HepG2 (cell line): Measurements from ENCODE around the gene FSD1. TPM values are rescaled to one million over a fixed set of nuclear protein-coding genes. Genes with fewer than 3 reads are reported as not detected.

Source experiments
- ATAC-seq: fragments of 200-7000 bp; cut with Tn5 transposase; 3 replicates; pipeline ENCODE4 v1.9.1; 2020; ENCODE audit warnings: mild to moderate bottlenecking, moderate library complexity
- BruUV-seq: library from RNA; stranded (reverse); fragments of 400-500 nt; replicated peaks from 2 replicates; lab custom pipeline; 2021; lab: Mats Ljungman, UMichigan
- CTCF ChIA-PET: fragments of 300-600 bp; formaldehyde crosslinking; extraction: SDS; loops from one replicate; lab custom pipeline; 2021; ENCODE audit warnings: low total read pairs, inconsistent platforms, low intra/inter-chr PET ratio; lab: Yijun Ruan, JAX
- POLR2A ChIA-PET: fragments of 350-600 bp; sonication (Branson Sonifier 250); formaldehyde crosslinking; loops from one replicate; lab custom pipeline; 2020; ENCODE audit warnings: antibody characterized with exemption, inconsistent platforms; lab: Yijun Ruan, JAX
- DNase-seq: peaks from one replicate; pipeline ENCODE4 v3.0.0-alpha.2; 2015; ENCODE audit warnings: low spot score
- FAIRE-seq: peaks from 3 replicates; lab custom pipeline; 2011; peaks lifted over from hg19 to GRCh38; lab: Jason Lieb, UNC
- H2AFZ ChIP-seq: one replicate; pipeline ENCODE4 v1.6.1; 2011; ENCODE audit warnings: low read length, inconsistent platforms
- H3K27ac ChIP-seq: fragments of 300-600 bp; 3 replicates; pipeline ENCODE4 v1.8.0; 2011; ENCODE audit warnings: mixed run types, mild to moderate bottlenecking, mixed read lengths, low read length, inconsistent platforms; ENCODE audit not compliant: insufficient read depth; ENCODE audit errors: extremely low read length
- H3K27me3 ChIP-seq, 2 experiments: fragments of 200-600 bp in 1 of 2; 2 replicates in 1 of 2; 3 replicates in 1 of 2; pipeline versions ENCODE4 v1.6.0 to v1.8.0; 2011; ENCODE audit warnings: low read length in 2 of 2, mild to moderate bottlenecking in 2 of 2, moderate library complexity in 2 of 2, inconsistent platforms in 1 of 2; ENCODE audit not compliant: insufficient read depth in 2 of 2, control insufficient read depth in 1 of 2
- H3K36me3 ChIP-seq, 2 experiments: fragments of 200-600 bp in 1 of 2; replicated peaks in 1 of 2; 2 replicates in 1 of 2; 3 replicates in 1 of 2; pipeline versions ENCODE4 v1.5.1 to v1.8.0; 2011; ENCODE audit warnings: low read length in 2 of 2, inconsistent platforms in 1 of 2; ENCODE audit not compliant: insufficient read depth in 2 of 2, control insufficient read depth in 1 of 2
- H3K4me1 ChIP-seq: 2 replicates; pipeline ENCODE4 v1.5.1; 2012; ENCODE audit warnings: low read length, inconsistent platforms; ENCODE audit not compliant: insufficient read depth
- H3K4me2 ChIP-seq: 2 replicates; pipeline ENCODE4 v1.6.0; 2011; ENCODE audit warnings: low read depth, low read length, inconsistent platforms
- H3K4me3 ChIP-seq, 3 experiments: fragments of 200-600 bp in 1 of 3; sonication (generic), shearing (Covaris generic) in 1 of 3; replicated peaks in 1 of 3; 2 replicates each; pipeline ENCODE4 v1.5.1; 2011 to 2016; ENCODE audit warnings: low read length in 3 of 3, inconsistent platforms in 2 of 3, low read depth in 2 of 3, mild to moderate bottlenecking in 2 of 3, control low read depth in 1 of 3, mixed read lengths in 1 of 3; ENCODE audit not compliant: insufficient read depth in 1 of 3
- H3K79me2 ChIP-seq: one replicate; pipeline ENCODE4 v1.6.1; 2011; ENCODE audit warnings: low read length, inconsistent platforms; ENCODE audit not compliant: insufficient read depth
- H3K9ac ChIP-seq: 2 replicates; pipeline ENCODE4 v1.6.0; 2011; ENCODE audit warnings: mild to moderate bottlenecking, low read depth, low read length, inconsistent platforms; ENCODE audit not compliant: insufficient read depth
- H3K9me3 ChIP-seq: 2 replicates; pipeline ENCODE4 v1.5.1; 2012; ENCODE audit warnings: mild to moderate bottlenecking, low read length
- H4K20me1 ChIP-seq: 2 replicates; pipeline ENCODE4 v1.6.0; 2011; ENCODE audit warnings: inconsistent platforms, mild to moderate bottlenecking, low read length, moderate library complexity; ENCODE audit not compliant: insufficient read depth
- GLI4 ChIP-seq: sonication (generic); formaldehyde crosslinking; IDR thresholded peaks from 2 replicates; pipeline ENCODE4 v1.5.1; 2020; ENCODE audit warnings: missing genetic modification reagents, mild to moderate bottlenecking, moderate library complexity, borderline replicate concordance
- HCFC1 ChIP-seq: fragments of 150-350 bp; IDR thresholded peaks from 2 replicates; pipeline ENCODE4 v1.6.1; 2014; ENCODE audit warnings: low read depth, low read length
- KAT8 ChIP-seq: IDR thresholded peaks from 2 replicates; pipeline ENCODE4 v1.6.1; 2016; ENCODE audit warnings: missing genetic modification reagents, missing compliant biosample characterization
- SKI ChIP-seq: fragments of 450-650 bp; IDR thresholded peaks from one replicate; pipeline ENCODE4 v1.6.1; 2018; ENCODE audit warnings: mild to moderate bottlenecking; ENCODE audit not compliant: partially characterized antibody
- STAG1 ChIP-seq: sonication (generic); formaldehyde crosslinking; IDR thresholded peaks from 2 replicates; pipeline ENCODE4 v1.4.0; 2020; ENCODE audit warnings: missing genetic modification reagents
- THYN1 ChIP-seq: sonication (generic); formaldehyde crosslinking; IDR thresholded peaks from 2 replicates; pipeline ENCODE4 v1.8.1; 2023; ENCODE audit warnings: low read depth, mild to moderate bottlenecking, moderate library complexity, missing genetic modification reagents, borderline replicate concordance
- ZFP82 ChIP-seq: sonication (generic); formaldehyde crosslinking; IDR thresholded peaks from 2 replicates; pipeline ENCODE4 v1.5.1; 2020; ENCODE audit warnings: mild to moderate bottlenecking, missing genetic modification reagents, borderline replicate concordance
- ZNF10 ChIP-seq: sonication (generic); formaldehyde crosslinking; IDR thresholded peaks from 2 replicates; pipeline ENCODE4 v1.4.0; 2020; ENCODE audit warnings: mild to moderate bottlenecking, low read depth, missing genetic modification reagents, borderline replicate concordance
- ZNF17 ChIP-seq: sonication (generic); formaldehyde crosslinking; IDR thresholded peaks from 2 replicates; pipeline ENCODE4 v1.5.0; 2020; ENCODE audit warnings: mild to moderate bottlenecking, missing genetic modification reagents
- ZNF788 ChIP-seq: sonication (generic); formaldehyde crosslinking; IDR thresholded peaks from 2 replicates; pipeline ENCODE4 v1.5.0; 2020; ENCODE audit warnings: mild to moderate bottlenecking, missing genetic modification reagents, borderline replicate concordance
- WGBS: methylation state at CpG from one replicate; pipeline ENCODE4 v1.1.6; 2017; ENCODE audit warnings: low lambda C conversion rate; 5-methylcytosine and 5-hydroxymethylcytosine counted together
- in situ Hi-C: cut with HindIII; loops from 2 replicates; pipeline ENCODE4 v1.10.0; 2017; ENCODE audit warnings: low pct_unique_long_range_greater_than_20kb; ENCODE audit not compliant: extremely low pct_ligation_motif_present
- intact Hi-C: fragments of 100-400 bp; cut with micrococcal nuclease; formaldehyde crosslinking; loops from one replicate; pipeline ENCODE4 v1.10.0; 2022; ENCODE audit not compliant: unreplicated experiment
- polyA plus RNA-seq, 8 experiments: library from polyadenylated mRNA; depleted of rRNA in 3 of 8; stranded (reverse) in 7 of 8; unstranded in 1 of 8; fragments of >200 nt; fragmentation: Illumina TruSeq in 4 of 8; extraction: Trizol in 4 of 8; gene quantifications; 2 replicates each; pipeline versions ENCODE4 v1.2.1 to v1.2.3, GENCODE V29; 2011 to 2016; ENCODE audit warnings: low read depth in 4 of 8, missing spikeins in 1 of 8, mixed read lengths in 1 of 8; ENCODE audit not compliant: insufficient read depth in 1 of 8
- total RNA-seq, 5 experiments: library from RNA; depleted of rRNA; stranded (reverse); fragments of >200 nt; fragmentation: Illumina TruSeq; extraction: Trizol; gene quantifications; 2 replicates each; pipeline ENCODE4 v1.2.3, GENCODE V29; 2016; ENCODE audit warnings: low read depth in 1 of 5
- TF ChIP-seq, protein P1 (sequence below): sonication (generic); formaldehyde crosslinking; IDR thresholded peaks from 2 replicates; pipeline ENCODE4 v1.4.0; 2020; ENCODE audit warnings: missing genetic modification reagents, mild to moderate bottlenecking, borderline replicate concordance

FSD1 gene
- total and polyA plus RNA-seq, 2 of the 13 experiments (the other 11 are each of a cell fraction or from before 2014, with no cell fraction given): 0.29 to 0.66 TPM

DNA sequence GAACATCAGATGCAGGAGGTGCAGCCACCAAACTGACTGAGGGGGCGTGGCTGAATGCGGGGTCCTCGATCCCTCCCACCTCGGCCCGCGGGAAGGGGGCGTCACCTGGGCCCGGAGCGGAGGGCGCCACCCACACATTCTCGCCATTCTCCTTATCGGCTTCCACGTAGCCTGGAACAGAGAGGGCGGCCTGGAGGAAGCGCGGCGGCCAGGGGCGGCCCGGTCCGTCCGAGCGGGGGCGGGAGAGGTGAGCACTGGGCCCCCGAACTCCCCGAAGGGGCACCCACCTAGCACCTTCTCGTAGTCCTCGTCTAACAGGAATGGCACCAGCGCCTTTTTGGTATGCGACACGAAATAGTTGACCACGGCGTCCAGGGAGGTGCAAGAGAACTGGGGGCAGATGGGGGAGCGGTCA is 22.4 kb downstream of the FSD1 start:
- ChIA-PET CTCF (no interaction called here), POLR2A (no interaction called here)
- no peak overlapping the region for H3K9ac ChIP-seq
- no peaks in the 10 kb centered on the region for H3K27me3 ChIP-seq
- H2AFZ ChIP-seq: no peak overlapping the region
- TF ChIP-seq HCFC1: no peak
- in situ Hi-C loops (no loop called here), intact Hi-C loops (no loop called here)
- H3K4me1 ChIP-seq: no peaks in the 10 kb centered on the region
- peaks cover 0 to 3% of the 10 kb centered on the region in 2 experiments; a peak in 1 of 5 replicates for H3K36me3 ChIP-seq
- H3K4me3 ChIP-seq: no peak overlapping the region
- H3K9me3 ChIP-seq: no peaks in the 10 kb centered on the region
- no peaks in the 10 kb centered on the region for H4K20me1 ChIP-seq
- ATAC-seq (no peak), FAIRE-seq (no peak), DNase-seq (no peak)
- no peak overlapping the region for H3K27ac ChIP-seq
- no TSS peak for BruUV-seq
- no peaks in the 10 kb centered on the region for H3K79me2 ChIP-seq
- no peak overlapping the region for H3K4me2 ChIP-seq
- 97% methylated on average over 33 of the region's 33 CpGs for WGBS

DNA sequence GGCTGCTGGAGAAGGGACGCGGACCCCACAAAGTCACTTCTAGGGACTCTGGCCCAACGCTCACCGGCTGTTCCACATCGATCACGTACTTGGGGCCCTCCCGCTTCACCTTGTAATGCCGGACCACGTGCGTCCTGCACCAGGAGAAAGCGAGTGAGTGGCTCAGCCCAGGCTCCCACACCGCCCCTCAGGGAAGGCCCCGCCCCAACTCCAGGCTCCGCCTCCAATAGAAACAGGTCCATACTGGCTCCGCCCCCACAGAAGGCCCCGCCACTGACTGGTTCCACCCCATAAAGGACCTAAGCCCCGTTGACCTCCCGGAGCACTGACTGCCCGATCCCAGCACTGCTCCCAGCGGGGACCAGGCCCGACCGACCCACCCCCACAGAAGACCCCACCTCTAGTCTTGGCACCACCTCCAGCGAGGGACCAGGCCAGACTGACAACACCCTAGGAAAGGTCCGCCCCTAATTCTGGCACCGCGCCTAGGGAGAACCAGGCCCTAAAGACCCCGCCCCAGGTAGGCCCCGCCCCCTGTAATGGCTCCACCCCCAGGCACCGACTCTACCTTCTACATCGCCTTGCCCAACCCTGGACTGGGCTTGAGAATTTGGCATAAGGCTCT is 23.0 kb downstream of the FSD1 start:
- no peak overlapping the region for H3K27ac ChIP-seq
- no peak for TF ChIP-seq ZNF788 (CRISPR knock-in tag)
- TF ChIP-seq SKI: no peak
- no peak for TF ChIP-seq GLI4 (CRISPR knock-in tag)
- TF ChIP-seq ZNF17 (CRISPR knock-in tag): no peak
- TF ChIP-seq ZNF10 (CRISPR knock-in tag): no peak
- no peak for TF ChIP-seq STAG1 (CRISPR knock-in tag)
- TF ChIP-seq ZFP82 (CRISPR knock-in tag): no peak
- no peak for TF ChIP-seq KAT8 (CRISPR knock-in tag)
- TF ChIP-seq THYN1: no peak
- TF ChIP-seq, protein P1, sequence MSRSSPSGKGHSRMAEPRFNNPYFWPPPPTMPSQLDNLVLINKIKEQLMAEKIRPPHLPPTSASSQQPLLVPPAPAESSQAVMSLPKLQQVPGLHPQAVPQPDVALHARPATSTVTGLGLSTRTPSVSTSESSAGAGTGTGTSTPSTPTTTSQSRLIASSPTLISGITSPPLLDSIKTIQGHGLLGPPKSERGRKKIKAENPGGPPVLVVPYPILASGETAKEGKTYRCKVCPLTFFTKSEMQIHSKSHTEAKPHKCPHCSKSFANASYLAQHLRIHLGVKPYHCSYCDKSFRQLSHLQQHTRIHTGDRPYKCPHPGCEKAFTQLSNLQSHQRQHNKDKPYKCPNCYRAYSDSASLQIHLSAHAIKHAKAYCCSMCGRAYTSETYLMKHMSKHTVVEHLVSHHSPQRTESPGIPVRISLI (CRISPR knock-in tag): no peak
- TF ChIP-seq, all 625 proteins: peak for 0
- BruUV-seq: no TSS peak
- Histone ChIP-seq H3K4me2 (no peak overlapping the region), H3K27me3 (no peaks in the 10 kb centered on the region), H4K20me1 (no peaks in the 10 kb centered on the region), H3K9me3 (no peaks in the 10 kb centered on the region), H3K79me2 (no peaks in the 10 kb centered on the region), H3K4me3 (no peak overlapping the region), H3K9ac (no peak overlapping the region), H2AFZ (no peak overlapping the region), H3K4me1 (no peaks in the 10 kb centered on the region), H3K36me3 (peaks cover 0 to 3% of the 10 kb centered on the region in 2 experiments; a peak in 1 of 5 replicates)
- 95% methylated on average over 22 of the region's 30 CpGs for WGBS
- ChIA-PET CTCF (no interaction called here), POLR2A (interaction anchor here (0.8 to 1.1 kb wide), 3 partner anchors 11 to 16 kb away, joined by 3 to 5 read pairs (median 4); partner anchors contain the start of gene STAP2)
- no peak for FAIRE-seq
- intact Hi-C loops: no loop called here
- DNase-seq: no peak
- in situ Hi-C loops: no loop called here
- ATAC-seq: no peak
